ENCODE data around the gene EEIG2. TPM values are rescaled to one million over a fixed set of nuclear protein-coding genes. Genes with fewer than 3 reads are reported as not detected.

The EEIG2 gene
- total and polyA plus RNA-seq, 2 experiments from 2014 or later = 5.4 to 12.2 TPM

DNA sequence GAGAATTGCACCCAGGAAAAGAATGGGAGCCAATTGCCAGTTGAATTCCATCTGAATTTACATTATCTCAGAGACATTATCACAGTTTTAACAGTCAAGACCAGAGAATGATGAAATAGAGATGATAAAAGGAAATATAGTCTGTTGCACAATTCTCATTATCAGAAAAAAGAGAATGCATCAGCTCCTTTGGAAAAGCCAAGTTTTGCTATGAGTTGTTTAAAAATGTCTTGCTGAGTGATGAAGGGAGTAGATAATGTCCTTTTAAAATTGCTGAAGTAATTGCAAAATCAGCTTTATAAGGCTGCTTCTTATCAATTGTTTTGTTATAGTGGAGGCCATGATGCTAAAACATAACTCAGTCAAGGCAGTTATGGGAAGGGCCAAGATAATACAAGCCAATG, 37.9 kb upstream of the EEIG2 start:
- Histone ChIP-seq H3K4me3 (no peak overlapping the region), H3K27ac (no peak overlapping the region), H3K27me3 (no peaks in the 10 kb centered on the region), H3K4me1 (ENCODE audit: low read depth) (no peaks in the 10 kb centered on the region), H3K36me3 (no peaks in the 10 kb centered on the region), H3K9me3 (ENCODE audit: low read depth) (no peaks in the 10 kb centered on the region)
- TF ChIP-seq, protein P1, sequence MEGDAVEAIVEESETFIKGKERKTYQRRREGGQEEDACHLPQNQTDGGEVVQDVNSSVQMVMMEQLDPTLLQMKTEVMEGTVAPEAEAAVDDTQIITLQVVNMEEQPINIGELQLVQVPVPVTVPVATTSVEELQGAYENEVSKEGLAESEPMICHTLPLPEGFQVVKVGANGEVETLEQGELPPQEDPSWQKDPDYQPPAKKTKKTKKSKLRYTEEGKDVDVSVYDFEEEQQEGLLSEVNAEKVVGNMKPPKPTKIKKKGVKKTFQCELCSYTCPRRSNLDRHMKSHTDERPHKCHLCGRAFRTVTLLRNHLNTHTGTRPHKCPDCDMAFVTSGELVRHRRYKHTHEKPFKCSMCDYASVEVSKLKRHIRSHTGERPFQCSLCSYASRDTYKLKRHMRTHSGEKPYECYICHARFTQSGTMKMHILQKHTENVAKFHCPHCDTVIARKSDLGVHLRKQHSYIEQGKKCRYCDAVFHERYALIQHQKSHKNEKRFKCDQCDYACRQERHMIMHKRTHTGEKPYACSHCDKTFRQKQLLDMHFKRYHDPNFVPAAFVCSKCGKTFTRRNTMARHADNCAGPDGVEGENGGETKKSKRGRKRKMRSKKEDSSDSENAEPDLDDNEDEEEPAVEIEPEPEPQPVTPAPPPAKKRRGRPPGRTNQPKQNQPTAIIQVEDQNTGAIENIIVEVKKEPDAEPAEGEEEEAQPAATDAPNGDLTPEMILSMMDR (IDR thresholded peaks at IDR 0.05; ENCODE audit: low read depth, low read length) = no peak
- DNase-seq (ENCODE audit: low read depth in 1 of 2, low spot score in 1 of 2) = peak in 1 of 2 donors; percentile 75

DNA sequence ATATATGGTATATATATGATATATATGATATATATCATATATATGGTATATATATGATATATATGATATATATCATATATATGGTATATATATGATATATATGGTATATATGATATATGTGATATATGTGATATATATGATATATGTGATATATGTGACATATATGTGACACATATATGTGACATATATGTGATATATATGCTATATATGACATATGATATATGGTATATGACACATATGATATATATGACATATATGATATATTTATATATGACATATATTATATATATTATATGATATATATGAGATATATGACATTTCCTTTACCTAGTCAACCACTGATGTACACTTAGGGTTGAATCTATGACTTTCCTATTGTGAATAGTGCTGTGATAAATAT, 36.1 kb upstream of the EEIG2 start:
- no peak for DNase-seq (ENCODE audit: low read depth in 1 of 2, low spot score in 1 of 2)
- no peaks in the 10 kb centered on the region for H3K4me1 ChIP-seq (ENCODE audit: low read depth)
- no peaks in the 10 kb centered on the region for H3K27me3 ChIP-seq
- no peaks in the 10 kb centered on the region for H3K9me3 ChIP-seq (ENCODE audit: low read depth)
- no peaks in the 10 kb centered on the region for H3K36me3 ChIP-seq
- TF ChIP-seq, protein P1 (IDR thresholded peaks at IDR 0.05; ENCODE audit: low read depth, low read length) = no peak
- no peak overlapping the region for H3K27ac ChIP-seq
- no peak overlapping the region for H3K4me3 ChIP-seq

DNA sequence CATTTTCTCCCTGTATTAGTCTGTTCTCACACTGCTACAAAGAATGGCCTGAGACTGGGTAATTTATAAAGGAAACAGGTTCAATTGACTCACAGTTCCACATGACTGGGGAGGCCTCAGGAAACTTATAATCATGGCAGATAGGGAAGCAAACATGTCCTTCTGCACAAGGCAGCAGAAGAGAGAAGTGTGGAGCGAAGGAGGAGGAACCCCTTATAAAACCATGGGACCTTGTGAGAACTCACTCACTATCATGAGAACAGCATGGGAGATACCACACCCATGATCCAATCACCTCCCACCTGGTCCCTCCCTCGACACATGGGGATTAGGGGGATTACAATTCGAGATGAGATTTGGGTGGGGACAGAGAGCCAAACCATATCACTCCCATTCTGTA, 35.2 kb upstream of the EEIG2 start:
- Histone ChIP-seq H3K4me3 (no peak overlapping the region), H3K27ac (no peak overlapping the region), H3K27me3 (no peaks in the 10 kb centered on the region), H3K4me1 (ENCODE audit: low read depth) (no peaks in the 10 kb centered on the region), H3K9me3 (ENCODE audit: low read depth) (no peaks in the 10 kb centered on the region), H3K36me3 (no peaks in the 10 kb centered on the region)
- DNase-seq (ENCODE audit: low read depth in 1 of 2, low spot score in 1 of 2) = no peak
- TF ChIP-seq, protein P1 (IDR thresholded peaks at IDR 0.05; ENCODE audit: low read depth, low read length) = no peak

DNA sequence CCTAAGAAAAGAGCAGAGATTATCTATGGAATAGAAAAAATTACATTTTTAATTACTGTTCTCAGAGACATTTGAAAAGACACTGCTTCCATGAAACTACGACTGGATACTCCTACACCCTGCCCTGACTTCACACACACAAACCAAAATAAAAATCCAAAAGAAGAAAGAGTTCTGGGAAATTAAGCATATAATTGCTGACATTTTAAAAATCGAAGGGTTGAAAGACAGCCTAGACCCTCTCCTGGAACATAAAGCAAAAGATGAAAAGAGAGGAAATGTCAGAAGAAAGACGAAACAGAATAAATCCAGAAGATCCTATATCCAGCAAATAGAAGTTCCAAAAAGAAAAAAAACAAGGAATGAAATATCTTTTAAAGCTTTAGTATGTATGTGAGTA, 32.8 kb upstream of the EEIG2 start:
- Histone ChIP-seq H3K9me3 (ENCODE audit: low read depth) (no peaks in the 10 kb centered on the region), H3K27me3 (no peaks in the 10 kb centered on the region), H3K36me3 (no peaks in the 10 kb centered on the region), H3K4me1 (ENCODE audit: low read depth) (no peaks in the 10 kb centered on the region), H3K4me3 (no peak overlapping the region), H3K27ac (no peak overlapping the region)
- DNase-seq (ENCODE audit: low read depth in 1 of 2, low spot score in 1 of 2) = no peak
- TF ChIP-seq, protein P1 (IDR thresholded peaks at IDR 0.05; ENCODE audit: low read depth, low read length) = no peak

DNA sequence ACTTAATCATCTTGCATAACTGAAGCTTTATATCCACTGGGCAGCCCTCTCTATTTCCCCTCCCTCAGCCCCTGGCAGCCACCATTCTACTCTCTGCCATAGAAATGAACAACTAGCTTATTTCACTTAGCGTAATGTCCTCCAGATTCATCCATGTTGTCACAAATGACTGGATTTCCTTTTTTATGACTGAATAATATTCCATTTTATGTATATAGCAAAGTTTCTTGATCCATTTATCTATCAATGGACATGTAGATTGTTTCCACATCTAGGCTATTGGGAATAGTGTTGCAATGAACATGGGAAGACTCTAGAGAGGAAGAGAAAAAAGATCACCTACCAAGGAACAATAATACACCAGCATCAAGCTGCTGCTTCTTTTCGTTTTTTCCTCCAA, 32.1 kb upstream of the EEIG2 start:
- no peaks in the 10 kb centered on the region for H3K27me3 ChIP-seq

More for the DNA sequence above, 32.1 kb upstream of the EEIG2 start:
- no peak overlapping the region for H3K4me3 ChIP-seq
- no peaks in the 10 kb centered on the region for H3K4me1 ChIP-seq (ENCODE audit: low read depth)
- TF ChIP-seq, protein P1 (IDR thresholded peaks at IDR 0.05; ENCODE audit: low read depth, low read length) = no peak
- no peaks in the 10 kb centered on the region for H3K9me3 ChIP-seq (ENCODE audit: low read depth)
- H3K36me3 ChIP-seq = no peaks in the 10 kb centered on the region
- H3K27ac ChIP-seq = no peak overlapping the region
- no peak for DNase-seq (ENCODE audit: low read depth in 1 of 2, low spot score in 1 of 2)

Data from cardiac muscle cell (in vitro differentiated cells and primary cell).